ENCODE results near the gene ATAD3C. TPM values are rescaled to one million over a fixed set of nuclear protein-coding genes. Genes with fewer than 3 reads are reported as not detected.
"Not testable (repeated sequence)": the region's sequence is repeated elsewhere in the genome, so short reads cannot be mapped to it uniquely, and the experiment has no call there.

The ATAD3C gene
- total RNA-seq, 2 donors from 2014 or later: 0.55 TPM

DNA sequence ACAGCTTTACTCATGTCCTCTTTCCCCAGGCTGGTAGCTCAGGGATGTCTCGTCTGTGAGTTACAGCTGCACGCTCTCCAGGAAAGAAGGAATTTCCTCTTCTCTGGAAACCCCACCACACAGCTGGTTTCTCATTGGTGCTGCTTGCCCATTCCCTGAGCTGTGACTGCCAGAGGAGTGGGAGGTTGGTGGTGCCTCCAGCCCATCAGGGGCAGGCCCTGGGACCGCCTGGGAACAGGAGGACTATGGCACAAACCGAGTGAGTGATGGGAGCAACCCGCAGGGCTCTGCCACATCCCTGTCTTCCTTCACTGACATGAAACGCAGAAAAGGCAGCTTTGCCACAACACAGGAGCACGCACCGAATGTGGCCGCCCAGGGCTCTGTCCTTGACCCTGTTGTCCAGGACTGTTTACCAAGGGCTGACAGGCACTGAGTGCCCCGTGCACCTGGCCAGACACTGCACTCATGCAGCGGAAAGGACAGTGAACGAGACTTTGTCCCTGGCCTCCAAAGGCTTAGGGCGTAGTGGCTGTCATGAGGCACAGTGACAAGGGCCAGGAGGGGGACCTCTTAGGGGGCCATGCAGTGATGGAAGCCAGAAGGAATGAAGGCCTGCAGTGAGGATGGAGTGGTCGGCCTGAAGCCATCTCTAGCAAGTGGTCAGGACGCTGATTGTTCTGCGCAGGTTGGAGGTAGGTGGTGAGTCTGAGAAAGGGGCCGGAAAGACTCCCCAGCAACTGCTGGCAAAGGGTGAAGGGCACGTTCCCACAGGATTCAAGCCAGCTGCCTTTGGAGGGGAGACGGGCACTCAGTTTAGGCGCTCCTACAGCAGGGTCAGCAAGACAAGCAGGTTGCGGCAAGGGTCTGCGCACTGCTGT is 48.7 kb upstream of the ATAD3C start:
- DNase-seq: no peak
- H3K27me3 Mint-ChIP-seq (ENCODE audit: insufficient read depth): no peaks in the 10 kb centered on the region
- Histone ChIP-seq H3K27me3 (ENCODE audit: control insufficient read depth, insufficient read depth, low read length, poor library complexity, severe bottlenecking) (no peaks in the 10 kb centered on the region), H3K36me3 (ENCODE audit: control insufficient read depth, insufficient read depth, low read length) (peaks cover 67% of the 10 kb centered on the region), H3K9ac (ENCODE audit: extremely low read depth, low read length, poor library complexity, severe bottlenecking) (peak overlapping the region; percentile 81), H3K9me3 (ENCODE audit: control insufficient read depth, low read length) (no peaks in the 10 kb centered on the region), H3K4me1 (ENCODE audit: control insufficient read depth, insufficient read depth, low read length) (peaks cover 20% of the 10 kb centered on the region), H3K27ac (ENCODE audit: low read depth, low read length) (no peak overlapping the region), H3K4me3 (ENCODE audit: low read length) (peak overlapping the region; percentile 95)
- TF ChIP-seq, protein P1, sequence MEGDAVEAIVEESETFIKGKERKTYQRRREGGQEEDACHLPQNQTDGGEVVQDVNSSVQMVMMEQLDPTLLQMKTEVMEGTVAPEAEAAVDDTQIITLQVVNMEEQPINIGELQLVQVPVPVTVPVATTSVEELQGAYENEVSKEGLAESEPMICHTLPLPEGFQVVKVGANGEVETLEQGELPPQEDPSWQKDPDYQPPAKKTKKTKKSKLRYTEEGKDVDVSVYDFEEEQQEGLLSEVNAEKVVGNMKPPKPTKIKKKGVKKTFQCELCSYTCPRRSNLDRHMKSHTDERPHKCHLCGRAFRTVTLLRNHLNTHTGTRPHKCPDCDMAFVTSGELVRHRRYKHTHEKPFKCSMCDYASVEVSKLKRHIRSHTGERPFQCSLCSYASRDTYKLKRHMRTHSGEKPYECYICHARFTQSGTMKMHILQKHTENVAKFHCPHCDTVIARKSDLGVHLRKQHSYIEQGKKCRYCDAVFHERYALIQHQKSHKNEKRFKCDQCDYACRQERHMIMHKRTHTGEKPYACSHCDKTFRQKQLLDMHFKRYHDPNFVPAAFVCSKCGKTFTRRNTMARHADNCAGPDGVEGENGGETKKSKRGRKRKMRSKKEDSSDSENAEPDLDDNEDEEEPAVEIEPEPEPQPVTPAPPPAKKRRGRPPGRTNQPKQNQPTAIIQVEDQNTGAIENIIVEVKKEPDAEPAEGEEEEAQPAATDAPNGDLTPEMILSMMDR (conservative IDR thresholded peaks at IDR 0.05): no peak
- H3K4me1 Mint-ChIP-seq: peaks cover 25% of the 10 kb centered on the region
- 95 to 96% methylated on average over 17 to 22 of the region's 22 CpGs for WGBS, 2 experiments (ENCODE audit: insufficient coverage in 1 of 2, insufficient read length in 1 of 2)
- no peaks in the 10 kb centered on the region for H3K9me3 Mint-ChIP-seq
- H3K27ac Mint-ChIP-seq: peak overlapping the region; percentile 93
- peaks cover 66% of the 10 kb centered on the region for H3K36me3 Mint-ChIP-seq (ENCODE audit: low read depth)
- H3K4me3 Mint-ChIP-seq: peak overlapping the region; percentile 88

- H3K36me3 ChIP-seq (ENCODE audit: control insufficient read depth, insufficient read depth, low read length): peaks cover 65% of the 10 kb centered on the region
- H3K9me3 Mint-ChIP-seq: no peaks in the 10 kb centered on the region
- peaks cover 30% of the 10 kb centered on the region for H3K4me1 Mint-ChIP-seq
- no peak overlapping the region for H3K27ac ChIP-seq (ENCODE audit: low read depth, low read length)
- peaks cover 20% of the 10 kb centered on the region for H3K4me1 ChIP-seq (ENCODE audit: control insufficient read depth, insufficient read depth, low read length)
- H3K4me3 ChIP-seq (ENCODE audit: low read length): peak overlapping the region; percentile 95
- DNase-seq: no peak
- TF ChIP-seq, protein P1 (conservative IDR thresholded peaks at IDR 0.05): no peak
- peaks cover 69% of the 10 kb centered on the region for H3K36me3 Mint-ChIP-seq (ENCODE audit: low read depth)
- H3K27ac Mint-ChIP-seq: peak overlapping the region; percentile 39
- no peaks in the 10 kb centered on the region for H3K9me3 ChIP-seq (ENCODE audit: control insufficient read depth, low read length)
- no peaks in the 10 kb centered on the region for H3K27me3 ChIP-seq (ENCODE audit: control insufficient read depth, insufficient read depth, low read length, poor library complexity, severe bottlenecking)
- peak overlapping the region; percentile 88 for H3K4me3 Mint-ChIP-seq
- no peak overlapping the region for H3K9ac ChIP-seq (ENCODE audit: extremely low read depth, low read length, poor library complexity, severe bottlenecking)
- no peaks in the 10 kb centered on the region for H3K27me3 Mint-ChIP-seq (ENCODE audit: insufficient read depth)
- 95 to 98% methylated on average over 7 of the region's 7 CpGs for WGBS, 2 experiments (ENCODE audit: insufficient coverage in 1 of 2, insufficient read length in 1 of 2)
Observed at GRCh38 chr1:1401457-1402010, 48.0 kb upstream of the ATAD3C start.

- DNase-seq: peak; percentile 90
Observed at GRCh38 chr1:1402072-1402900, 47.2 kb upstream of the ATAD3C start.

DNA sequence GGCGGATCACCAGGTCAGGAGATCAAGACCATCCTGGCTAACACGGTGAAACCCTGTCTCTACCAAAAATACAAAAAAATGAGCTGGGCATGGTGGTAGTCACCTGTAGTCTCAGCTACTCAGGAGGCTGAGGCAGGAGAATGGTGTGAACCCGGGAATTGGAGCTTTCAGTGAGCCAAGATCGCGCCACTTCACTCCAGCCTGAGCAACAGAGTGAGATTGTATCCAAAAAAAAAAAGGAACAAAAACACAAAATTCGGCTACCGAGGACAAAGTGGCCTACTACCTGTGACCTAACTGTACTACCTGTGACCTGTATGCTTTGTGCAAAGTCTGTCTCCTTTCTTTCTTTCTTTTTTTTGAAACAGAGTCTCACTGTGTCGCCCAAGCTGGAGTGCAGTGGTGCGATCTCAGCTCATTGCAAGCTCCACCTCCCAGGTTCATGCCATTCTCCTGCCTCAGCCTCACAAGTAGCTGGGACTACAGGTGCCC is 46.5 kb upstream of the ATAD3C start:
- Mint-ChIP-seq H3K27ac (peak overlapping the region; percentile 13), H3K4me1 (peaks cover 30% of the 10 kb centered on the region), H3K36me3 (ENCODE audit: low read depth) (peaks cover 58% of the 10 kb centered on the region)
- not testable (repeated sequence) for H3K27me3 ChIP-seq (ENCODE audit: control insufficient read depth, insufficient read depth, low read length, poor library complexity, severe bottlenecking); H3K27ac ChIP-seq (ENCODE audit: low read depth, low read length); H3K9me3 Mint-ChIP-seq; H3K9me3 ChIP-seq (ENCODE audit: control insufficient read depth, low read length); H3K27me3 Mint-ChIP-seq (ENCODE audit: insufficient read depth); DNase-seq; H3K9ac ChIP-seq (ENCODE audit: extremely low read depth, low read length, poor library complexity, severe bottlenecking); H3K4me3 ChIP-seq (ENCODE audit: low read length); H3K4me3 Mint-ChIP-seq
- Histone ChIP-seq H3K36me3 (ENCODE audit: control insufficient read depth, insufficient read depth, low read length) (peaks cover 53% of the 10 kb centered on the region), H3K4me1 (ENCODE audit: control insufficient read depth, insufficient read depth, low read length) (peaks cover 18% of the 10 kb centered on the region)
- 93% methylated on average over 9 of the region's 9 CpGs for WGBS, 2 experiments (ENCODE audit: insufficient coverage in 1 of 2, insufficient read length in 1 of 2)

More at GRCh38 chr1:1402072-1402900, 47.2 kb upstream of the ATAD3C start:
- H3K27ac Mint-ChIP-seq: peak overlapping the region; percentile 88
- no peaks in the 10 kb centered on the region for H3K27me3 Mint-ChIP-seq (ENCODE audit: insufficient read depth)
- Histone ChIP-seq H3K9me3 (ENCODE audit: control insufficient read depth, low read length) (no peaks in the 10 kb centered on the region), H3K4me1 (ENCODE audit: control insufficient read depth, insufficient read depth, low read length) (peaks cover 20% of the 10 kb centered on the region), H3K36me3 (ENCODE audit: control insufficient read depth, insufficient read depth, low read length) (peaks cover 59% of the 10 kb centered on the region), H3K4me3 (ENCODE audit: low read length) (no peak overlapping the region), H3K9ac (ENCODE audit: extremely low read depth, low read length, poor library complexity, severe bottlenecking) (no peak overlapping the region), H3K27ac (ENCODE audit: low read depth, low read length) (no peak overlapping the region), H3K27me3 (ENCODE audit: control insufficient read depth, insufficient read depth, low read length, poor library complexity, severe bottlenecking) (no peaks in the 10 kb centered on the region)
- H3K36me3 Mint-ChIP-seq (ENCODE audit: low read depth): peaks cover 65% of the 10 kb centered on the region
- no peaks in the 10 kb centered on the region for H3K9me3 Mint-ChIP-seq
- H3K4me3 Mint-ChIP-seq: peak overlapping the region; percentile 88
- peaks cover 30% of the 10 kb centered on the region for H3K4me1 Mint-ChIP-seq
- WGBS, 2 experiments (ENCODE audit: insufficient coverage in 1 of 2, insufficient read length in 1 of 2): 87 to 89% methylated on average over 14 to 20 of the region's 20 CpGs
- TF ChIP-seq, protein P1 (conservative IDR thresholded peaks at IDR 0.05): peak; percentile 88

All from endodermal cell (in vitro differentiated cells).